ENCODE results near the gene UBE2G1. TPM values are rescaled to one million over a fixed set of nuclear protein-coding genes. Genes with fewer than 3 reads are reported as not detected.
A peak's percentile ranks its signal among the peaks of the same experiment; 100 is the strongest.

UBE2G1 gene
- total RNA-seq, 1 donor from 2014 or later = 88.0 TPM

GRCh38 chr17:4334332-4334731 is 32.1 kb downstream of the UBE2G1 start:
- DNase-seq (ENCODE audit: low spot score) = no peak
- peaks cover 7% of the 10 kb centered on the region for H3K4me1 Mint-ChIP-seq (ENCODE audit: unreplicated experiment)
- no peaks in the 10 kb centered on the region for H3K27me3 Mint-ChIP-seq (ENCODE audit: unreplicated experiment)
- no peaks in the 10 kb centered on the region for H3K36me3 Mint-ChIP-seq (ENCODE audit: low read depth, unreplicated experiment)
- no peaks in the 10 kb centered on the region for H3K9me3 Mint-ChIP-seq (ENCODE audit: unreplicated experiment)
- H3K4me3 Mint-ChIP-seq (ENCODE audit: unreplicated experiment) = no peak overlapping the region
- no peak for TF ChIP-seq CTCF (IDR thresholded peaks at IDR 0.05; ENCODE audit: unreplicated experiment)
- H3K27ac Mint-ChIP-seq (ENCODE audit: unreplicated experiment) = no peak overlapping the region

GRCh38 chr17:4333041-4333440 is 33.4 kb downstream of the UBE2G1 start:
- Mint-ChIP-seq H3K27ac (ENCODE audit: unreplicated experiment) (no peak overlapping the region), H3K9me3 (ENCODE audit: unreplicated experiment) (no peaks in the 10 kb centered on the region), H3K36me3 (ENCODE audit: low read depth, unreplicated experiment) (no peaks in the 10 kb centered on the region), H3K4me1 (ENCODE audit: unreplicated experiment) (peaks cover 7% of the 10 kb centered on the region), H3K27me3 (ENCODE audit: unreplicated experiment) (no peaks in the 10 kb centered on the region), H3K4me3 (ENCODE audit: unreplicated experiment) (no peak overlapping the region)
- TF ChIP-seq CTCF (IDR thresholded peaks at IDR 0.05; ENCODE audit: unreplicated experiment) = no peak
- no peak for DNase-seq (ENCODE audit: low spot score)

- no peak for TF ChIP-seq CTCF (IDR thresholded peaks at IDR 0.05; ENCODE audit: unreplicated experiment)
- Mint-ChIP-seq H3K36me3 (ENCODE audit: low read depth, unreplicated experiment) (no peaks in the 10 kb centered on the region), H3K4me1 (ENCODE audit: unreplicated experiment) (peaks cover 7% of the 10 kb centered on the region), H3K27me3 (ENCODE audit: unreplicated experiment) (no peaks in the 10 kb centered on the region), H3K27ac (ENCODE audit: unreplicated experiment) (no peak overlapping the region), H3K4me3 (ENCODE audit: unreplicated experiment) (no peak overlapping the region), H3K9me3 (ENCODE audit: unreplicated experiment) (no peaks in the 10 kb centered on the region)
- DNase-seq (ENCODE audit: low spot score) = no peak
These were observed 34.0 kb downstream of the UBE2G1 start for GRCh38 chr17:4332296-4332970.

- Mint-ChIP-seq H3K36me3 (ENCODE audit: low read depth, unreplicated experiment) (no peaks in the 10 kb centered on the region), H3K27me3 (ENCODE audit: unreplicated experiment) (no peaks in the 10 kb centered on the region), H3K4me3 (ENCODE audit: unreplicated experiment) (no peak overlapping the region), H3K9me3 (ENCODE audit: unreplicated experiment) (no peaks in the 10 kb centered on the region), H3K4me1 (ENCODE audit: unreplicated experiment) (peaks cover 7% of the 10 kb centered on the region), H3K27ac (ENCODE audit: unreplicated experiment) (peak overlapping the region; percentile 34)
- no peak for DNase-seq (ENCODE audit: low spot score)
- TF ChIP-seq CTCF (IDR thresholded peaks at IDR 0.05; ENCODE audit: unreplicated experiment) = no peak
These were observed 34.9 kb downstream of the UBE2G1 start for GRCh38 chr17:4331614-4332013.

- Mint-ChIP-seq H3K4me1 (ENCODE audit: unreplicated experiment) (peaks cover 6% of the 10 kb centered on the region), H3K27me3 (ENCODE audit: unreplicated experiment) (no peaks in the 10 kb centered on the region), H3K36me3 (ENCODE audit: low read depth, unreplicated experiment) (no peaks in the 10 kb centered on the region), H3K4me3 (ENCODE audit: unreplicated experiment) (no peak overlapping the region), H3K27ac (ENCODE audit: unreplicated experiment) (no peak overlapping the region), H3K9me3 (ENCODE audit: unreplicated experiment) (no peaks in the 10 kb centered on the region)
- TF ChIP-seq CTCF (IDR thresholded peaks at IDR 0.05; ENCODE audit: unreplicated experiment) = no peak
- no peak for DNase-seq (ENCODE audit: low spot score)
These were observed 36.6 kb downstream of the UBE2G1 start for GRCh38 chr17:4329838-4330237.

All from endothelial cell (in vitro differentiated cells).